WTC11 (cell line): ENCODE results near the gene SMYD1.

ENCODE experiments used
- CREB1 ChIP-seq: sonication (generic); formaldehyde crosslinking; IDR thresholded peaks from 2 replicates; pipeline ENCODE4 v1.8.0; 2023; ENCODE audit warnings: mild to moderate bottlenecking, missing genetic modification reagents
- ELF4 ChIP-seq: sonication (generic); formaldehyde crosslinking; IDR thresholded peaks from 2 replicates; pipeline ENCODE4 v1.8.1; 2022; ENCODE audit warnings: low read depth, mild to moderate bottlenecking, moderate library complexity, missing genetic modification reagents
- ETV6 ChIP-seq: sonication (generic); formaldehyde crosslinking; IDR thresholded peaks from 2 replicates; pipeline ENCODE4 v1.8.1; 2022; ENCODE audit warnings: mild to moderate bottlenecking, missing genetic modification reagents
- NR1H2 ChIP-seq: sonication (generic); formaldehyde crosslinking; IDR thresholded peaks from 2 replicates; pipeline ENCODE4 v1.9.0; 2021; ENCODE audit warnings: mild to moderate bottlenecking, moderate library complexity, missing genetic modification reagents
- PRRX2 ChIP-seq: fragments of 250-450 bp; sonication (Bioruptor Pico); IDR thresholded peaks from 2 replicates; pipeline ENCODE4 v1.8.0; 2021; ENCODE audit warnings: mild to moderate bottlenecking
- TF ChIP-seq, protein P1 (sequence below): fragments of 200-600 bp; IDR thresholded peaks from 2 replicates; pipeline ENCODE4 v1.8.0; 2022; ENCODE audit warnings: antibody characterized with exemption
- TF ChIP-seq, protein P2 (sequence below): sonication (generic); formaldehyde crosslinking; IDR thresholded peaks from 2 replicates; pipeline ENCODE4 v1.8.1; 2023; ENCODE audit warnings: mild to moderate bottlenecking, missing genetic modification reagents, moderate library complexity
- TF ChIP-seq, protein P3 (sequence below): sonication (generic); formaldehyde crosslinking; IDR thresholded peaks from 2 replicates; pipeline ENCODE4 v1.8.1; 2023; ENCODE audit warnings: mild to moderate bottlenecking, moderate library complexity, missing genetic modification reagents
- TF ChIP-seq, protein P4 (sequence below): sonication (generic); formaldehyde crosslinking; IDR thresholded peaks from 2 replicates; pipeline ENCODE4 v1.8.1; 2022; ENCODE audit warnings: missing genetic modification reagents, borderline replicate concordance
- TF ChIP-seq, protein P5 (sequence below): sonication (generic); formaldehyde crosslinking; conservative IDR thresholded peaks from 2 replicates; pipeline ENCODE4 v1.8.1; 2022; ENCODE audit warnings: mild to moderate bottlenecking, missing genetic modification reagents

DNA sequence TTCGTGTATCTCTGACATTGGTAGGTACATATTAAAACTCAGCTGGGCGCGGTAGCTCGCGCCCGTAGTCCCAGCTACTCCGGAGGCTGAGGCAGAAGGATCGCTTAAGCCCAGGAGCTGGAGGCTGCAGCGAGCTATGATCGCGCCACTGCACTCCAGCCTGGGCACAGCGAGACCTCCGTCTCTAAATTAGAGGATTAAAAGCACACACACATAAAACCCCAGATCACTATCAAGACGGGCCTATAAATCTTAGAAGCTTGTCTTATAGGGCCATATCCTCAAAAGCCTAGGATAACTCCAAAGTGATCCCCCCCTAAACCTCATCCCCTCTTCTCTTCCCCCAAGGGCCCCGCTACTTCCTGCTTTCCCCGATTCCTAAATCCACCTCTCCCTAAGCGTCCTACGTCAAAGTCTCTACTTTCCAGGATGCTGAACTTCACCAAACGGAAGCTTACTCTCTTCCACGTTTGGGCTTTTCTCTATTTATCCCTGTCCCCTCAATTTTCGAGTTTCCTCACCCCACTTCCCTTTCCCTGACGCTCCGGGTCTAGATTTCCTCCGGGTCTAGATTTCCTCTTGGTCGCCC is 12.7 kb upstream of the SMYD1 start:
- TF ChIP-seq, protein P1, sequence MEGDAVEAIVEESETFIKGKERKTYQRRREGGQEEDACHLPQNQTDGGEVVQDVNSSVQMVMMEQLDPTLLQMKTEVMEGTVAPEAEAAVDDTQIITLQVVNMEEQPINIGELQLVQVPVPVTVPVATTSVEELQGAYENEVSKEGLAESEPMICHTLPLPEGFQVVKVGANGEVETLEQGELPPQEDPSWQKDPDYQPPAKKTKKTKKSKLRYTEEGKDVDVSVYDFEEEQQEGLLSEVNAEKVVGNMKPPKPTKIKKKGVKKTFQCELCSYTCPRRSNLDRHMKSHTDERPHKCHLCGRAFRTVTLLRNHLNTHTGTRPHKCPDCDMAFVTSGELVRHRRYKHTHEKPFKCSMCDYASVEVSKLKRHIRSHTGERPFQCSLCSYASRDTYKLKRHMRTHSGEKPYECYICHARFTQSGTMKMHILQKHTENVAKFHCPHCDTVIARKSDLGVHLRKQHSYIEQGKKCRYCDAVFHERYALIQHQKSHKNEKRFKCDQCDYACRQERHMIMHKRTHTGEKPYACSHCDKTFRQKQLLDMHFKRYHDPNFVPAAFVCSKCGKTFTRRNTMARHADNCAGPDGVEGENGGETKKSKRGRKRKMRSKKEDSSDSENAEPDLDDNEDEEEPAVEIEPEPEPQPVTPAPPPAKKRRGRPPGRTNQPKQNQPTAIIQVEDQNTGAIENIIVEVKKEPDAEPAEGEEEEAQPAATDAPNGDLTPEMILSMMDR: no peak
- TF ChIP-seq, protein P2, sequence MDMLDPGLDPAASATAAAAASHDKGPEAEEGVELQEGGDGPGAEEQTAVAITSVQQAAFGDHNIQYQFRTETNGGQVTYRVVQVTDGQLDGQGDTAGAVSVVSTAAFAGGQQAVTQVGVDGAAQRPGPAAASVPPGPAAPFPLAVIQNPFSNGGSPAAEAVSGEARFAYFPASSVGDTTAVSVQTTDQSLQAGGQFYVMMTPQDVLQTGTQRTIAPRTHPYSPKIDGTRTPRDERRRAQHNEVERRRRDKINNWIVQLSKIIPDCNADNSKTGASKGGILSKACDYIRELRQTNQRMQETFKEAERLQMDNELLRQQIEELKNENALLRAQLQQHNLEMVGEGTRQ (CRISPR knock-in tag): no peak
- no peak for TF ChIP-seq ELF4 (CRISPR knock-in tag)
- TF ChIP-seq NR1H2 (CRISPR knock-in tag): no peak
- TF ChIP-seq CREB1 (CRISPR knock-in tag): no peak
- TF ChIP-seq ETV6 (CRISPR knock-in tag): no peak
- TF ChIP-seq, protein P3, sequence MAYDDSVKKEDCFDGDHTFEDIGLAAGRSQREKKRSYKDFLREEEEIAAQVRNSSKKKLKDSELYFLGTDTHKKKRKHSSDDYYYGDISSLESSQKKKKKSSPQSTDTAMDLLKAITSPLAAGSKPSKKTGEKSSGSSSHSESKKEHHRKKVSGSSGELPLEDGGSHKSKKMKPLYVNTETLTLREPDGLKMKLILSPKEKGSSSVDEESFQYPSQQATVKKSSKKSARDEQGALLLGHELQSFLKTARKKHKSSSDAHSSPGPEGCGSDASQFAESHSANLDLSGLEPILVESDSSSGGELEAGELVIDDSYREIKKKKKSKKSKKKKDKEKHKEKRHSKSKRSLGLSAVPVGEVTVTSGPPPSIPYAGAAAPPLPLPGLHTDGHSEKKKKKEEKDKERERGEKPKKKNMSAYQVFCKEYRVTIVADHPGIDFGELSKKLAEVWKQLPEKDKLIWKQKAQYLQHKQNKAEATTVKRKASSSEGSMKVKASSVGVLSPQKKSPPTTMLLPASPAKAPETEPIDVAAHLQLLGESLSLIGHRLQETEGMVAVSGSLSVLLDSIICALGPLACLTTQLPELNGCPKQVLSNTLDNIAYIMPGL (CRISPR knock-in tag): no peak
- TF ChIP-seq, protein P4, sequence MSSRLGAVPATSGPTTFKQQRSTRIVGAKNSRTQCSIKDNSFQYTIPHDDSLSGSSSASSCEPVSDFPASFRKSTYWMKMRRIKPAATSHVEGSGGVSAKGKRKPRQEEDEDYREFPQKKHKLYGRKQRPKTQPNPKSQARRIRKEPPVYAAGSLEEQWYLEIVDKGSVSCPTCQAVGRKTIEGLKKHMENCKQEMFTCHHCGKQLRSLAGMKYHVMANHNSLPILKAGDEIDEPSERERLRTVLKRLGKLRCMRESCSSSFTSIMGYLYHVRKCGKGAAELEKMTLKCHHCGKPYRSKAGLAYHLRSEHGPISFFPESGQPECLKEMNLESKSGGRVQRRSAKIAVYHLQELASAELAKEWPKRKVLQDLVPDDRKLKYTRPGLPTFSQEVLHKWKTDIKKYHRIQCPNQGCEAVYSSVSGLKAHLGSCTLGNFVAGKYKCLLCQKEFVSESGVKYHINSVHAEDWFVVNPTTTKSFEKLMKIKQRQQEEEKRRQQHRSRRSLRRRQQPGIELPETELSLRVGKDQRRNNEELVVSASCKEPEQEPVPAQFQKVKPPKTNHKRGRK (CRISPR knock-in tag): no peak
- no peak for TF ChIP-seq PRRX2
- TF ChIP-seq, protein P5, sequence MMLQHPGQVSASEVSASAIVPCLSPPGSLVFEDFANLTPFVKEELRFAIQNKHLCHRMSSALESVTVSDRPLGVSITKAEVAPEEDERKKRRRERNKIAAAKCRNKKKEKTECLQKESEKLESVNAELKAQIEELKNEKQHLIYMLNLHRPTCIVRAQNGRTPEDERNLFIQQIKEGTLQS (CRISPR knock-in tag): no peak
